HS-5 (cell line): ENCODE data around the gene SNX9.
"Not testable (repeated sequence)": the region's sequence is repeated elsewhere in the genome, so short reads cannot be mapped to it uniquely, and the experiment has no call there.

ENCODE experiments used
- DNase-seq: peaks from one replicate; pipeline ENCODE4 v3.0.0-alpha.2; 2012; ENCODE audit warnings: low read depth

The SNX9 gene

GRCh38 chr6:157823001-157823527 lies at the start of gene SNX9:
Gene SNX9 (plus strand): TSS chr6:157823246. CDS start chr6:157823435, 189 bp downstream.
- DNase-seq = no peak

- no peak for DNase-seq
Observed at GRCh38 chr6:157773248-157773773, 49.7 kb upstream of the SNX9 start.

- no peak for DNase-seq
Observed at GRCh38 chr6:157774153-157775135, 48.6 kb upstream of the SNX9 start.

- no peak for DNase-seq
Observed at GRCh38 chr6:157775376-157775775, 47.7 kb upstream of the SNX9 start.

- DNase-seq = no peak
Observed at GRCh38 chr6:157777344-157777743, 45.7 kb upstream of the SNX9 start.

DNA sequence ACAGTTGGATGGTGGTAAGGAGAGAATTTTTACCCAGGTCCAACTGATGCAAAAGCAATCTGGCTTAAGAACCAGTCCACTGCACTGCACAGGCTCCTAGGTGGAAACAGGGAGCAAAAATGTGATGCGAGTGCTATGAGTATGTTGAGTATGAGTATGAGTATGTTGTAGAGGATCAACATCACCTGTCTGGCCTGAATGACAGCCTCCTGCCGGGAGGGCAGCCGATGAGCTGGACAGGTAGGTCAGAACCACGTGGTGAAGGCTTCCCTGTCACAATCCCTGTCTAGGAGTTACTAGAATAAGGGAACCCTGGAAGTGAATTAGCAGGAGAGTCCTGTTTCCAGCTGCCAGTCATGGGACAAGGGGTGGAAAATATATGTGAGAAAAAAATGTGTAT lies 44.3 kb upstream of the SNX9 start:
- no peak for DNase-seq

DNA sequence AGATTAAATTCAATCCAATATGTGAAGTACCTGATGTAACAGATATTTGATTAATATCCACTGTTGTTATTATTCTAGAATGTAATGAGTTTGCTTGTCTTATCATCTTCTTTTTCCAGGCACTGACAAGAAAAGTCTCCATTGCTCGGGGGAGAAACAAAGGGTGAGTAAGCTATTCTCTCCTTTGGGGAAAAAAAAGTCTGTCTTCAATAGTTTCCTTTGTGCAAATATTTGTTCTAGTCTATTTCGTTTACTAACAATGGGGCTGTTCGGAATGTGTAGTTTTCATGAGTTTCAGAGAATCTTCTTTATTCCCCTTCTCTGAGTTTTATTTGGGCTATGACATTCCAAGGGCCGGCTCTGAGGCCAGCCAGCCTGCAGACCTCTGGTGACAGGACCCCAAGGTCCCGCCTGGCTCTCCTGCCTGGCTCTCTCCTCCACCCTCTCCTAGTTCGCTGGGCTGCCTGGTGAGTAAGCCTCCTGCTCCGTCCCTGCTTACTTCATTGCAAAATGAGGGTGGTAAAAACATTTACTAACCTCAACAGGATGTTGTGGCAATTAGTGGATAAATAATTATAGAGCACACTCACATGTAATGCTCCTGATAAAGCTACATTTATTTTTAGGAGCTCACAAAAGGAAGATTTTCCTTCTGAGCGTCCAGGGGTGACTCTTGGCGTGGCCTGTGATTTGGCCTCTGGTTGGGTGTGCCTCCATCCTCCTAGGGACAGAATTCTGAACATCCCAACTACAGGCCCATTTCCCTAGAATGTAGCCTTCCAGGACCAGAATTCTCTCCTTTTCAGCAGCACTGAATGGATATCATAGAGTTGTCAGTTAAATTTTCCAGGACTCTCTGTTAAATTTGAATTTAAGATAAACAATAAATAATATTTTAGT lies 43.1 kb upstream of the SNX9 start:
- DNase-seq = no peak

DNA sequence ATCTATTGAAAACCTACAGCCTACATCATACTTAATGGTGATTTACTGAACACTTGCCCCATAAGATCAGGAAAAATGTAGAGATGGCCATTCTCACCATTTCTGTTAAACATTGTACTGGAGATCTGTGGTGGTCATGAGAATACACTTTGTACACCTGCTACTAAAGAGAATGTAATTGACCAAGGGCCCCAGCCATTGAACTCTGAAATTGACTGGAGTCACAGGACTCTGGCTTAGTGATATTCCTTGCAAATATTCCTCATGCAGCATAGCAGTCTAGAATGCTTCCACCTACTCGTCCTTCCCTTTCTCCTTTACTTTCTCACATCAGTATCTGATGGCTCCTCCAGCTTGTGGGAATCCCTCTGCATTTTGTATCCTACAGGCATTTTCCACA lies 37.4 kb upstream of the SNX9 start:
- no peak for DNase-seq

GRCh38 chr6:157786221-157786620 lies 36.8 kb upstream of the SNX9 start:
- DNase-seq = no peak

DNA sequence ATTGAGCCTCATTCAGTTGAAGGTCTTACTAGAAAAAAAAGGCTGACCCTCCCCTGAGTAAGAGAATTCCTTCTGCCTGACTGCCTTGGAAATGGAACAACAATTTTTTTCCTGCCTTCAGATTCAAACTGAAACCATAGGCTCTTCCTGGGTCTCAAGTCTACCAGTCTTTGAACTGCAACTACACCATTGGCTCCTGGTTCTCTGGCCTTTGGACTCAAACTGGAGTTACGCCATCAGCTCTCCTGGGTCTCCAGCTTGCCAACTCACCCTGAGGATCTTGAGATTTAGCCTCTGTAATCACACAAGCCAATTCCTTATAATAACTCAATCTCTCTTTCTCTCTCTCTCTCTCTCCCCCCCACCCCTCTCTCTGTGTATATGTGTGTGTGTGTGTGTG lies 36.0 kb upstream of the SNX9 start:
- no peak for DNase-seq

- DNase-seq = no peak
Observed at GRCh38 chr6:157788180-157788579, 34.9 kb upstream of the SNX9 start.

GRCh38 chr6:157789297-157789696 lies 33.7 kb upstream of the SNX9 start:
- no peak for DNase-seq

- no peak for DNase-seq
Observed at GRCh38 chr6:157789861-157790260, 33.2 kb upstream of the SNX9 start.

DNA sequence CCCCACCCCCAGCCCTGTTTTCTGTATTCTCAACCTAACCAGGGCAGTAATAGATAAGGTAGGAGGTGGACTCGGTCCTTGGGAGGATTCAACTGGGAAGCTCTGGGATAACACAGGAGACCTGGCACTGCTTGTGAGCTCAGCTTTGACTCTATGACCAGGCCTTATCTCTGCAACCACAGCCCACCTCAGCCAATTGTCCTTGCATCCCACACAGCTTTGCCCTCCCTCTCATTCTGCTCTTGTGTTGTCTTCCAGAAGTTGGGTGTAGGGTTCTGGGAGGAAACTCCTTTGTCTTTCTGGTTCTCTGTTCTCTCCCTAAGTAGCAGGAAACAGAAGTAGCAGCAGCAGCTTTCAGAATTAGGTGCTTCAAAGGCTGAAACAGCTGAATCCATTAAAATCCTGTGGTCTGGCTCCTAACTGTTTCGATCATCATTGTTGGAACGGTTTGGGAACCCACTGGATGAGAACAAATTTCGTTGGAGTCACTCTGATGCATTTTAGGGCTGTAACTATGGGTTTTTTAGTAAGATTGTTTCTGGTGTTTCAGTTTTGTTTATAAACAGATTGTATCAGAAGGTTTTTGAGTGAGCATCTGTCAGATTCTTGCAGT lies 32.4 kb upstream of the SNX9 start:
- DNase-seq = no peak

DNA sequence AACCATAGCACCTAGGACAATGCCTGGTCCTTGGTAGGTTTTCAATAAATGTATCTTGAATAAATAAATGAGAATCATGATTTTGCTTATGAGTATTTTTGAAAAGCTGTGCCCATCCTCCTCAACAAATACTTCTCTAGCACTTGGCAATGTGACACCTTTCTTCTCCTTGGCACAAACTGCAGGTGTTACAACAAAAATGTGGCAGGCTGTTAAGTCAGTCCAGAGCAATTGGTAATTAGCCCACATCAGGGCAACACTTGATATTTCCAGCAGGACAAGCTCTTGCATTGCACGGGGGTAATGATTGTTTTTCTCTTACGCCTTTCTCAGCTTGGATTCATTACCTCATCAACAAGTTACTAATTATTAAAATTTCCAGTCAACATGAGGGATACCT lies 31.6 kb upstream of the SNX9 start:
- no peak for DNase-seq

DNA sequence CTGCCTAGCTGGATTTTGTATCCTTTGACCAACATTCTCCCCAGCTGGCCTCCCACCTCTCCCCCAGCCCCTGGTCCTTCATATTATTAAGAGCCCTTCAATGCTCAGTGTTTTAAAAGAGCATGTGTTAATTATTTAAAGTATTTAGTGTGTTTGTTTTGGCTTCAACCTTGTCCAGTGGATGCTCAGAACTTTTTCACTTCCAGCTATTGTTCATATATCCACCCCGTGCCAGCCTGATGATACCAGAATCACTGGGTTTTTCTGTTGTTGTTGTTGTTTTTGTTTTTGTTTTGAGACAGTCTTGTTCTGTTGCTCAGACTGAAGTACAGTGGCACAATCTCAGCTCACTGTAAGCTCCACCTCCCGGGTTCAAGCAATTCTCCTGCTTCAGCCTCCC lies 30.4 kb upstream of the SNX9 start:
- DNase-seq = no peak

DNA sequence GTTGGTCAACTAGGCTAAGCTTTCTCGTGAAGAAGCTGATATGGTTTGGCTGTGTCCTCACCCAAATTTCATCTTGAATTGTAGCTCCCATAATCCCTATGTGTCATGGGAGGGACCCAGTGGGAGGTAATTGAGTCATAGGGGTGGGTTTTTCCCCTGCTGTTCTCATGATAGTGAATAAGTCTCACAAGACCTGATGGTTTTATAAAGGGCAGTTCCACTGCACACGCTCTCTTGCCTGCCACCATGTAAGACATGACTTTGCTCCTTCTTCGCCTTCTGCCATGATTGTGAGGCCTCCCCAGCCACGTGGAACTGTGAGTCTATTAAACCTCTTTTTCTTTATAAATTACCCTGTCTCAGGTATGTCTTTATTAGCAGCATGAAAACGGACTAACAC lies 29.0 kb upstream of the SNX9 start:
- DNase-seq = not testable (repeated sequence)

DNA sequence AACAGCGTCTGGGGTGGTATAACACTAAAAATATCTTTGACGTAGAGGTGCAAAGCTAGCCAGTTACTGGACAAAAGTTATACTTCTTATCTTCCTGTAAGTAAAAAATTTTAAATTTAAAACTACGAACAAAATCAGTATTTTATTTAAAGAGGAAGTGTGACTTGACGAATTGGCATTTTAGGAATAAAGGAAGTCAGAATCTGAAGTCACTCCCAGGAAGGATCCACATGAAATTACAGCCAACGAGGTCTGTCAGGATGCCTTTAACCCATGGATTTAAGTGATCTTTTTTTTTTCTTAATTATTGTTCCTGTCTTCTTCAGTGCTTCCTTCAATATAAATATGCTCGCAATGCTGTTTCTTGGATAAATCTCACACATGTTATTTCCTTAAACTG lies 27.2 kb upstream of the SNX9 start:
- DNase-seq = no peak

- DNase-seq = no peak
Observed at GRCh38 chr6:157798851-157799250, 24.2 kb upstream of the SNX9 start.

DNA sequence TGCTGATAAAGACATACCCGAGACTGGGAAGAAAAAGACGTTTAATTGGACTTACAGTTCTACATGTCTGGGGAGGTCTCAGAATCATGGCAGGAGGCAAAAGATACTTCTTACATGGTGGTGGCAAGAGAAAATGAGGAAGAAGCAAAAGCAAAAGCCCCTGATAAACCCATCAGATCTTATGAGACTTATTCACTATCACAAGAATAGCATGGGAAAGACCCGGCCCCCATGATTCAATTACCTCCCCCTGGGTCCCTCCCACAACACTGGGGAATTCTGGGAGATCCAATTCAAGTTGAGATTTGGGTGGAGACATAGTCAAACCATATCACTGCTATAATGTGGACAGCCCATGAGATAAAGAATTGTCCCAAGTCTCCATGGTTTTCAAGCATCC lies 23.5 kb upstream of the SNX9 start:
- DNase-seq = not testable (repeated sequence)

GRCh38 chr6:157800420-157801237 lies 22.4 kb upstream of the SNX9 start:
- DNase-seq = no peak
